AML-193 (cell line): ENCODE measurements around the gene ITGB3BP.

Source experiments
- DNase-seq, 2 experiments: peaks; one replicate each; lab custom pipeline; 2025; lab: John Stamatoyannopoulos, UW

Gene ITGB3BP

DNA sequence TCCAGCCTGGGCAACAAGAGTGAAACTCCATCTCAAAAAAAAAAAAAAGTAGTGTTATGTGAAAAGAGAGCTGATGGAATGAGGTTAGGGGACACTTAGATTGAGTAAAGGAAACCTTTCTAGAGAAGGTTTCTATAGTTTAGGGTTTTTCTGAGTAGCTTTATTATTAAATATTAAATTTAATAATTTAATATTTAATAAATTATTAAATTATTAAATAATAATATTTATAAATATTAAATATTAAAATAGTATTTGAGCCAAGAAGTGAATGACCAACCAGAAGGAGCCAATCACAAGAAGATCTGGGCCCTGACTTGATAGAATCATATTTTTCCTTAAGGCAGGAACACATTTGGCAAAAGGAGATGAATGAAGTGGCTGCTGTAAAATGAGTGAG is 104.9 kb downstream of the ITGB3BP start:
- DNase-seq, result no peak

DNA sequence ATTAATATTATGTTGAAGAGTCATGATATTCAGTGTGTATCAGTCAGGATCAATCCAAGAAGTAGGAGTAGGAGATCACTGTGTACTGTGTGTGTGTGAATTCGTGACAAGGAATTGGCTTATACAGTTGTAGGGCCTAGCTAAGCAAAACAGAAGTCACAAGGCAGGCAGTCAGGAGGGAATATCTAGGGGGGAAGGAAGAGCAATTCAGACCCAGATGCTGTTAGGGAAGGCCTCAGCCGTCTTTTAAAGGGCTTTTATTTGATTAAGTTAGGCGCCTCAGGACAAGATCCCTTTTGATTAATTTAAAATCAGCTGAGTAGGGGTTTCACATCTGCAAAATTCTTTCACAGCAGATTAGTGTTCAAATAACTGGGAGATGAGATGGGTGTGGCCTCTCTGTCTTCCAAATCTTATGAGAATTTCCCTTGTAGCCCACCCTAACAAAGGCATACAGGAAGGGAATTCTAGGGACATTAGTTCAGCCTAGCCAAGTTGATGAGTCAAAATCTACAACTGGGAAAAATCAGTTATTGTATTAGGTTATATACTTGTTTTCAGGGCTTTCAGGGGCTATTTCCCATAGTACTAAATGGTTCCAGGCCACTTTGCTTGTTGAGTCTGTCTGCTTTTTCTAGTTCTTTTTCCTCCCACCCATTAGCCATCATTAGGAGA is 108.2 kb downstream of the ITGB3BP start:
- DNase-seq, result no peak

GRCh38 chr1:63413394-63413793 is 109.6 kb downstream of the ITGB3BP start:
- no peak for DNase-seq

DNA sequence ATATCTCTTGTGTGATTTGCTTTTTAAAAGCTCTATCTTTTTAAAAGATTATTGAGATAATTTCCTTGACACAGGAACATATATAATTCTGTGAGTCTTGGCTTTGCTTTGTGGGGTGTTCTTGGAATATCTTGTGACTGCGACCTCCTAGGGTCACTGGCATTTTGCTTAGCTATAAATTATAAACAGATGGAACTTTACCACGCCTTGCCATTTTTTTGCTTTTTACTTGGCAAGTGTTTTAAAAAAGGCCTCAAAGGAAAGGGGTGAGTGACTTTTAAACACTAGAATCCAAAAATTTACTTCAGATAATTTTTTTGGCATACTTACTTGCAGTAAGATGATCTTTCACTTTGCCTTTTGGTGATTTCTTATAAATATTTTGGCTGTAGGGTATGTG is 112.0 kb downstream of the ITGB3BP start:
- no peak for DNase-seq

GRCh38 chr1:63408331-63408730 is 114.7 kb downstream of the ITGB3BP start:
- no peak for DNase-seq

DNA sequence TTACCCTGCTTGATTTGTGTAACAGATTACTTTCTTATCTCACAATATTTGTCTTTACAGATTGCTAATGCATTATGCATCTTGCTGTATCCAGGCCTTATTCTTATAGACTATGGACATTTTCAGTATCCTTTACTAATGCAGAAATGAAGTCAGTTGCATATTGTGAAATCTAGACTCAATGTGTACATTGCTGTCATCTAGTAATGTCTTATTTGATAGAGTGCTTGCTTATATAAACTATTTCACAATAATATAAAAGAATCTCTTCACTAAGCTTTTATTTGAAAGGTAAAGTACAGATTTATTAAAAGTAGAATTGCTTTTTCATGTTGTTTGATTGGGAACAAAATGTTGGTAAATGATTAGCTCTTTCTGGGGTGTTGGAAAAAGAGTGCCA is 116.0 kb downstream of the ITGB3BP start:
- DNase-seq, result no peak

DNA sequence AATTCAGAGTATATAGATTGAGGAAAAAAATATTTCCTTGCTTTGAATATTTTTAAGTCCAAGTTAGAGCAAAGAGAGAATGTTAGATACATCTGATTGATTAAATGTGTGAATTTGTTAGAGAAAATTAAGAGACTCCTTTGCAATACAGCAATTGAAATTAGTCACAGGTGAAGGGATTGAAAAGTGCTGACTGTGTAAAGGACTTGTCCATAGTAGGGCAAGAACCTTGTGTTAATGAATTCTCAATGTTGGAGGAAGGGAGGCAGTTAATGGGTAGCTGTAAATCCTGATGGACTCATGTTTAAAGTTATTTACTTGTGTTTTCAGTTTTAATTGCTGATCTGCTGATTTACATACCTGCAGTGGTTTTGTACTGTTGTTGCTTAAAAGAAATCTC is 117.0 kb downstream of the ITGB3BP start:
- no peak for DNase-seq

DNA sequence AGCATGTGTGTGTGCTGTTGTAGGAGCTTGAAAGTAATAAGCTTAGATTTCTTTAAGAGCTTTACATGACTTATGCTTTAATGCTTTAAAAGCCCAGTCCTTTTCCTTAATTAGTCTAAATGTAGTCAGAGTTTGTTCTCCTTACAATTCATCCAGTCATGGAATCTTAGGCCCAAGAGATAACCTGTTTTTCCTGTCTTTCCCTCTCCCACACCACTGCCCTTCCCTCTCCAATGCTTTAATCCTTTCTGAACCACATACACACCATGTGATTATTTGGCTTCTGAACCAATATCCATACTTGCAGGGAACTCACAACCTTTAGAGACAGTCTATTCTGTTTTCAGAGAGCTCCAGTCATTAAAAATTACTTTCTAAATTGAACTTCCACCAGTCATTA is 118.0 kb downstream of the ITGB3BP start:
- DNase-seq, result no peak

DNA sequence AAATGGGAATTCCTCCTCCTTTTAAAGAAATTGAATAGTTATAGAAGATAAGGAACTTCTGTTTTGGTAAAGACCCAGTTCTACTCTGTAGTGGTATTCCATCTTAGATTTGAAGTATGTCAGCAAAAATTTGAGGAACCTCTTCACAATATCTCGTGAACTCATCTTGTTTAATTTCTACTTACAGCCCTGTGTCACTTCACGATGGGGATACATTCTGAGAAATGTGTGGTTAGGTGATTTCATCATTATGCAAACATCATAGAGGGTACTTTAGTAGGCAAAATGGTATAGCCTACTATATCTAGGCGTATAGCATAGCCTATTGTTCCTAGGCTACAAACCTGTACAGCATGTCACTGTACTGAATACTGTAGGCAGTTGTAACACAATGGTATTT is 119.6 kb downstream of the ITGB3BP start:
- peak; percentile 55 to 62 for DNase-seq

- DNase-seq, result no peak
These were observed 121.1 kb downstream of the ITGB3BP start for GRCh38 chr1:63401945-63402344.
